Fibroblast of lung (primary cell): Measurements from ENCODE around the gene GPC5. TPM values are rescaled to one million over a fixed set of nuclear protein-coding genes. Genes with fewer than 3 reads are reported as not detected.

ENCODE experiments used
- DNase-seq, 2 donors: peaks; one replicate each; pipeline versions ENCODE4 v3.0.0 to v3.0.0-alpha.2; 2010; ENCODE audit warnings: low read depth in 2 of 2
- H2AFZ ChIP-seq: 2 replicates; pipeline ENCODE4 v1.5.1; 2012; ENCODE audit warnings: low read length, control low read depth, inconsistent platforms
- H3K27ac ChIP-seq: 2 replicates; pipeline ENCODE4 v1.5.1; 2011; ENCODE audit warnings: low read length, control low read depth; ENCODE audit not compliant: insufficient read depth
- H3K27me3 ChIP-seq: 2 replicates; pipeline ENCODE4 v1.5.1; 2011; ENCODE audit warnings: mild to moderate bottlenecking, low read length; ENCODE audit not compliant: control insufficient read depth, insufficient read depth
- H3K36me3 ChIP-seq: 2 replicates; pipeline ENCODE4 v1.5.1; 2011; ENCODE audit warnings: low read length; ENCODE audit not compliant: control insufficient read depth, insufficient read depth
- H3K4me1 ChIP-seq: 2 replicates; pipeline ENCODE4 v1.5.1; 2011; ENCODE audit warnings: low read length; ENCODE audit not compliant: control insufficient read depth, insufficient read depth; ENCODE audit errors: extremely low read depth
- H3K4me2 ChIP-seq: 2 replicates; pipeline ENCODE4 v1.5.1; 2011; ENCODE audit warnings: low read length, control low read depth; ENCODE audit not compliant: insufficient read depth; ENCODE audit errors: extremely low read depth
- H3K4me3 ChIP-seq, 4 experiments: fragments of 200-600 bp in 1 of 4; sonication (generic) in 1 of 4; replicated peaks in 1 of 4; 2 replicates each; pipeline ENCODE4 v1.5.1; 2011 to 2016; ENCODE audit warnings: low read length in 4 of 4, low read depth in 3 of 4, mild to moderate bottlenecking in 3 of 4, control low read depth in 2 of 4, inconsistent platforms in 1 of 4, mixed read lengths in 1 of 4; ENCODE audit not compliant: insufficient read depth in 1 of 4; ENCODE audit errors: control extremely low read depth in 1 of 4
- H3K79me2 ChIP-seq: 2 replicates; pipeline ENCODE4 v1.5.1; 2012; ENCODE audit warnings: mild to moderate bottlenecking, low read length, inconsistent platforms; ENCODE audit not compliant: control insufficient read depth, insufficient read depth
- H3K9ac ChIP-seq: 2 replicates; pipeline ENCODE4 v1.5.1; 2011; ENCODE audit warnings: mild to moderate bottlenecking, low read length, control low read depth; ENCODE audit not compliant: insufficient read depth
- H3K9me3 ChIP-seq: 2 replicates; pipeline ENCODE4 v1.5.1; 2012; ENCODE audit warnings: low read depth, low read length; ENCODE audit not compliant: control insufficient read depth, insufficient read depth
- H4K20me1 ChIP-seq: 2 replicates; pipeline ENCODE4 v1.5.1; 2011; ENCODE audit warnings: low read length; ENCODE audit not compliant: control insufficient read depth, insufficient read depth; ENCODE audit errors: extremely low read depth
- EZH2 ChIP-seq: IDR thresholded peaks from 2 replicates; pipeline ENCODE4 v1.5.1; 2012; ENCODE audit warnings: low read length, control low read depth, mild to moderate bottlenecking; ENCODE audit errors: missing control alignments
- polyA plus RNA-seq, 2 donors: library from polyadenylated mRNA; depleted of rRNA in 1 of 2; stranded (reverse) in 1 of 2; unstranded in 1 of 2; fragments of >200 nt; gene quantifications; 2 replicates each; pipeline ENCODE4 v1.2.1, GENCODE V29; 2011 to 2012; ENCODE audit warnings: missing spikeins in 1 of 2
- total RNA-seq: library from RNA; depleted of rRNA; stranded (reverse); fragments of >200 nt; gene quantifications from 2 replicates; pipeline ENCODE4 v1.2.1, GENCODE V29; 2014
- TF ChIP-seq, protein P1 (sequence below), 2 donors: IDR thresholded peaks in 1 of 2; conservative IDR thresholded peaks in 1 of 2; 1 replicate in 1 of 2; 2 replicates in 1 of 2; pipeline ENCODE4 v1.5.1; 2011 to 2012; ENCODE audit warnings: low read length in 2 of 2, control low read depth in 1 of 2, inconsistent platforms in 1 of 2, low read depth in 1 of 2, mild to moderate bottlenecking in 1 of 2

GPC5 gene
- total and polyA plus RNA-seq, 2 donors (not counting 1 experiment from before 2014, with no cell fraction given), result 0.17 TPM; not detected in 1

DNA sequence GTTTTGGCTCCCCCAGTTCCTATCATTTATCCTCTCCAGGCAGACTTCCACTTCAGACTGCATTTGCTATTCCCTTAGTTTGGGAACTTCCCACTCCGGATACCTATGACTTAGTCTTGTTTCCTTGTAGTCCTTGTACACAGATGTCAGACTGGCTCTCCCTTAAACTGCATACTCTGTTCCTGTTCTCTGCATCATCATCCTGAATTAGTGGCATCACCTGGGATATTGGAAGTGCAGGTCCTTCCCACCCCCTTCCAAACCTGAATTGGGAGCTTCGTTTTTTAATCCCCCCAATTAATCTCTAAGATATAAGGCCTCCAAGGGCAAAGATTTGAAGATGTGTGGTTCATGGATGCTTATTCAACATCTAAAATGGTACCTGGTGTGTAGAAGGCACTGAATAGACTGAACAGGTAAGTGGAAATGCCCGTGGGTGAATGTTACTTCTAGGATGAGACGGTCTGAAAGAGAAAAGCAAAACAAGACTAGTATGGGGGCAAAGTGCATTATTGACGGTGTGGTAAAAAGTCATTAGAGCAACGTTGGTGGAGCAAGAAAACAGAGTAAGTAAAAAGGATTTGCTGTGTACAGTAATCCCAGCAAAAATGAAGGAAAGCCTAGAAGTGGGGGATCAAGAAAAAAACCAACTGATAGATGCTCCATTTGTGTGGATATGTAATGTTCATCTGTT lies 41.4 kb upstream of the GPC5 start:
- H2AFZ ChIP-seq, result no peak overlapping the region
- no peak overlapping the region for H3K4me2 ChIP-seq
- H3K36me3 ChIP-seq, result peaks cover 4% of the 10 kb centered on the region
- peaks cover under 1% of the 10 kb centered on the region for H3K79me2 ChIP-seq
- H3K9me3 ChIP-seq, result no peaks in the 10 kb centered on the region
- no peak overlapping the region for H3K9ac ChIP-seq
- no peaks in the 10 kb centered on the region for H3K4me1 ChIP-seq
- no peak overlapping the region for H3K27ac ChIP-seq
- H4K20me1 ChIP-seq, result no peaks in the 10 kb centered on the region
- TF ChIP-seq, protein P1, sequence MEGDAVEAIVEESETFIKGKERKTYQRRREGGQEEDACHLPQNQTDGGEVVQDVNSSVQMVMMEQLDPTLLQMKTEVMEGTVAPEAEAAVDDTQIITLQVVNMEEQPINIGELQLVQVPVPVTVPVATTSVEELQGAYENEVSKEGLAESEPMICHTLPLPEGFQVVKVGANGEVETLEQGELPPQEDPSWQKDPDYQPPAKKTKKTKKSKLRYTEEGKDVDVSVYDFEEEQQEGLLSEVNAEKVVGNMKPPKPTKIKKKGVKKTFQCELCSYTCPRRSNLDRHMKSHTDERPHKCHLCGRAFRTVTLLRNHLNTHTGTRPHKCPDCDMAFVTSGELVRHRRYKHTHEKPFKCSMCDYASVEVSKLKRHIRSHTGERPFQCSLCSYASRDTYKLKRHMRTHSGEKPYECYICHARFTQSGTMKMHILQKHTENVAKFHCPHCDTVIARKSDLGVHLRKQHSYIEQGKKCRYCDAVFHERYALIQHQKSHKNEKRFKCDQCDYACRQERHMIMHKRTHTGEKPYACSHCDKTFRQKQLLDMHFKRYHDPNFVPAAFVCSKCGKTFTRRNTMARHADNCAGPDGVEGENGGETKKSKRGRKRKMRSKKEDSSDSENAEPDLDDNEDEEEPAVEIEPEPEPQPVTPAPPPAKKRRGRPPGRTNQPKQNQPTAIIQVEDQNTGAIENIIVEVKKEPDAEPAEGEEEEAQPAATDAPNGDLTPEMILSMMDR (conservative IDR thresholded peaks at IDR 0.05 in 1 of 2, IDR thresholded peaks at IDR 0.05 in 1 of 2; ENCODE audit: low read depth in 1 of 2, low read length in 2 of 2), result no peak
- no peak for TF ChIP-seq EZH2
- no peak overlapping the region for H3K4me3 ChIP-seq
- no peaks in the 10 kb centered on the region for H3K27me3 ChIP-seq
- DNase-seq, result no peak

DNA sequence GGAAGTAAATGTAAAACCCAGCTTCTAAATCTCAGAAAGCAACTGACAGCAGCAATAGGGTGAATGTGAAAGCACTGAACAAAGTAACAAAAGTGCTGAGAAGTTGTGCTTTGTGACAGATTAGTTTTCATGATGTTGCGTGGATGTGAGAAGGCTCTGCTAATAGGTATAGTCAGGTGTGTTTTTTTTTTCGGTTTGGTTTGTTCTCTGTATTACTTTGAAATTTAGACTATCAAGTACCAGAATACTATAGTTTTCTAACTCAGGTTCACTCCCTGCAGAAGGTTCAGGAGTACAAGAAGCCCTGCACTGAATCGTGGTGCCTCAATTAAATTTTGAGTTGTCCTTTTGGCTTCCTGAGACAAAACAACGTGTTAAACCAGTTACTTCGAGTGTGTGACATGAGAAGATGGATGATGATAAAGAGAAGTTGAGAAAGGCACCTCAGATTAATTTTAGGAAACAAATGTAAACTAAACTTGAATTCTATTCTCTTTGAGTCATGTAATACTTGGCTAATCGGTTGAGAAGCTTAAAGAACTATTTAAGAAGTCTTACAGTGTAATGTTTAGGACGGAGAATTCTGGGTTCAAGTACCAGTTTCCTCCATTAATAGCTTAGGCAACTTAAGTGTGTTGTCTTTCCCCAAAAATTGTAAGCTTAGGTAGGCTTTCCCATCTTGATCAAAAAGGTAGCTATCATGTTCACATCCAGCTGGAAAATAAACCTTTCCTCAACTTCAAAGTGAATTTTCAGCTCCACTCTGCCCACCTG lies 40.6 kb upstream of the GPC5 start:
- H3K27me3 ChIP-seq, result no peaks in the 10 kb centered on the region
- H3K4me2 ChIP-seq, result no peak overlapping the region
- no peak for TF ChIP-seq EZH2
- TF ChIP-seq, protein P1 (conservative IDR thresholded peaks at IDR 0.05 in 1 of 2, IDR thresholded peaks at IDR 0.05 in 1 of 2; ENCODE audit: low read depth in 1 of 2, low read length in 2 of 2), result no peak
- no peak overlapping the region for H3K4me3 ChIP-seq
- no peaks in the 10 kb centered on the region for H3K9me3 ChIP-seq
- H3K4me1 ChIP-seq, result no peaks in the 10 kb centered on the region
- no peak for DNase-seq
- no peaks in the 10 kb centered on the region for H4K20me1 ChIP-seq
- peaks cover 4% of the 10 kb centered on the region for H3K36me3 ChIP-seq
- H3K79me2 ChIP-seq, result no peaks in the 10 kb centered on the region
- H3K27ac ChIP-seq, result no peak overlapping the region
- no peak overlapping the region for H3K9ac ChIP-seq
- no peak overlapping the region for H2AFZ ChIP-seq

DNA sequence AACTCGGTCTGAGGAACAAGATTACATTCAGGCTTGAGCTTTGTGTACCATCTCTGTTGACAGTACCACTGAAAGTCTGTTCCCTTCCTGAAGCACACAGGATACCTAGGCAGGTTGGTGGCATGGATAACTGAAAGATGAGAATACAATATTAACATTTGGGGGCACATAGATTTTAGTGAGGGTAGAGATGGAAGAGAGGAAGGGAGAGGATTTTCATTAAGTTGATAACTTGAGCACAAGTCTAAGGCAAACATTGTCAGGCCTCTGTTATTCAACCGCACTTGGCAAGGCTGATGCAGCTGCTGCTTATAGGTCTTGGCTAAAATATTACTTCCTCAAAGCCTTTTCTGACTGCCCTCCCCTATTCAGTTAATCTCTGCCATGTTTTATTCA lies 40.0 kb upstream of the GPC5 start:
- Histone ChIP-seq H3K4me2 (no peak overlapping the region), H3K79me2 (no peaks in the 10 kb centered on the region), H4K20me1 (no peaks in the 10 kb centered on the region), H3K9me3 (no peaks in the 10 kb centered on the region), H3K27me3 (no peaks in the 10 kb centered on the region), H3K27ac (no peak overlapping the region), H3K9ac (no peak overlapping the region), H2AFZ (no peak overlapping the region), H3K36me3 (peaks cover 4% of the 10 kb centered on the region), H3K4me3 (no peak overlapping the region), H3K4me1 (no peaks in the 10 kb centered on the region)
- no peak for DNase-seq
- TF ChIP-seq, protein P1 (conservative IDR thresholded peaks at IDR 0.05 in 1 of 2, IDR thresholded peaks at IDR 0.05 in 1 of 2; ENCODE audit: low read depth in 1 of 2, low read length in 2 of 2), result no peak
- no peak for TF ChIP-seq EZH2
